OCI-LY1 (cell line): Measurements from ENCODE around the gene P2RY11.

Experiments used
- H2AFZ ChIP-seq: fragments of 200-600 bp; sonication (generic), shearing (Covaris generic); 2 replicates; pipeline ENCODE4 v1.6.0; 2014; ENCODE audit warnings: antibody characterized with exemption, mild to moderate bottlenecking, low read length
- H3F3A ChIP-seq: fragments of 200-600 bp; sonication (generic), shearing (Covaris generic); 2 replicates; pipeline ENCODE4 v1.6.0; 2014; ENCODE audit warnings: mild to moderate bottlenecking, antibody characterized with exemption, low read length, moderate library complexity; ENCODE audit not compliant: insufficient read depth
- H3K27ac ChIP-seq: fragments of 200-600 bp; sonication (generic); 2 replicates; pipeline ENCODE4 v1.5.1; 2014; ENCODE audit warnings: low read length, mixed run types, mild to moderate bottlenecking, low read depth; ENCODE audit not compliant: poor library complexity, severe bottlenecking
- H3K27me3 ChIP-seq: fragments of 200-600 bp; sonication (generic); 2 replicates; pipeline ENCODE4 v1.6.0; 2014; ENCODE audit warnings: antibody characterized with exemption, mild to moderate bottlenecking, low read length, moderate library complexity; ENCODE audit not compliant: insufficient read depth
- H3K36me3 ChIP-seq: fragments of 200-600 bp; sonication (generic); 2 replicates; pipeline ENCODE4 v1.6.1; 2014; ENCODE audit warnings: mild to moderate bottlenecking, antibody characterized with exemption, low read length, moderate library complexity, mixed read lengths; ENCODE audit not compliant: insufficient read depth
- H3K4me1 ChIP-seq: fragments of 200-600 bp; sonication (generic); 2 replicates; pipeline ENCODE4 v1.5.1; 2014; ENCODE audit warnings: mild to moderate bottlenecking, low read length, moderate library complexity; ENCODE audit not compliant: insufficient read depth, severe bottlenecking
- H3K4me2 ChIP-seq: fragments of 200-600 bp; sonication (generic), shearing (Covaris generic); 2 replicates; pipeline ENCODE4 v1.6.1; 2014; ENCODE audit warnings: low read length
- H3K4me3 ChIP-seq: fragments of 200-600 bp; sonication (generic); 2 replicates; pipeline ENCODE4 v1.5.1; 2014; ENCODE audit warnings: low read length, low read depth, mild to moderate bottlenecking, mixed read lengths; ENCODE audit not compliant: poor library complexity, severe bottlenecking
- H3K79me2 ChIP-seq: fragments of 200-600 bp; shearing (Covaris generic); 2 replicates; pipeline ENCODE4 v1.6.1; 2016; ENCODE audit warnings: mixed run types, low read length, mixed read lengths; ENCODE audit not compliant: insufficient read depth
- H3K9ac ChIP-seq: fragments of 200-600 bp; sonication (generic), shearing (Covaris generic); 2 replicates; pipeline ENCODE4 v1.6.1; 2014; ENCODE audit warnings: mild to moderate bottlenecking, low read length, mixed read lengths
- H3K9me2 ChIP-seq: fragments of 200-600 bp; sonication (generic), shearing (Covaris generic); 2 replicates; pipeline ENCODE4 v1.6.1; 2014; ENCODE audit warnings: low read depth, mild to moderate bottlenecking, low read length, mixed read lengths
- H3K9me3 ChIP-seq: fragments of 200-600 bp; shearing (Covaris generic); 2 replicates; pipeline ENCODE4 v1.6.1; 2014; ENCODE audit warnings: low read length, mixed read lengths
- H4K20me1 ChIP-seq: fragments of 200-600 bp; sonication (generic), shearing (Covaris generic); 2 replicates; pipeline ENCODE4 v1.6.0; 2016; ENCODE audit warnings: mild to moderate bottlenecking, low read length; ENCODE audit not compliant: insufficient read depth
- CTCF ChIP-seq: fragments of 200-600 bp; sonication (generic), shearing (Covaris generic); IDR thresholded peaks from 2 replicates; pipeline ENCODE4 v1.5.1; 2017; ENCODE audit warnings: mild to moderate bottlenecking, antibody characterized with exemption, low read length, moderate library complexity, mixed read lengths
- EZH2 ChIP-seq: fragments of 200-600 bp; sonication (generic), shearing (Covaris generic); IDR thresholded peaks from 2 replicates; pipeline ENCODE4 v1.8.0; 2017; ENCODE audit warnings: borderline replicate concordance, mixed run types, mild to moderate bottlenecking, antibody characterized with exemption, low read length, moderate library complexity, mixed read lengths

P2RY11 gene

GRCh38 chr19:10116085-10116865 lies 4.8 kb downstream of the P2RY11 start:
- H3K4me3 ChIP-seq, result no peak overlapping the region
- peaks cover 12% of the 10 kb centered on the region; the same call in 1 of the 2 replicates for H3F3A ChIP-seq
- TF ChIP-seq CTCF (no peak), EZH2 (no peak)
- no peaks in the 10 kb centered on the region for H4K20me1 ChIP-seq
- H3K9me2 ChIP-seq, result no peaks in the 10 kb centered on the region
- no peaks in the 10 kb centered on the region for H3K9me3 ChIP-seq
- H3K4me2 ChIP-seq, result no peak overlapping the region
- H3K36me3 ChIP-seq, result peaks cover 63% of the 10 kb centered on the region
- no peak overlapping the region for H3K27ac ChIP-seq
- peaks cover 8% of the 10 kb centered on the region for H3K79me2 ChIP-seq
- H3K9ac ChIP-seq, result no peak overlapping the region
- no peak overlapping the region for H2AFZ ChIP-seq
- H3K4me1 ChIP-seq, result peaks cover 47% of the 10 kb centered on the region
- no peaks in the 10 kb centered on the region for H3K27me3 ChIP-seq

- Histone ChIP-seq H3K9me3 (no peaks in the 10 kb centered on the region), H3K9me2 (no peaks in the 10 kb centered on the region), H3K4me3 (no peak overlapping the region), H3K79me2 (peaks cover 8% of the 10 kb centered on the region), H3K36me3 (peaks cover 55% of the 10 kb centered on the region), H3K4me1 (peaks cover 40% of the 10 kb centered on the region), H3K4me2 (no peak overlapping the region), H4K20me1 (no peaks in the 10 kb centered on the region), H3K27me3 (no peaks in the 10 kb centered on the region), H3K27ac (no peak overlapping the region), H3F3A (peaks cover 6% of the 10 kb centered on the region; the same call in 1 of the 2 replicates), H2AFZ (no peak overlapping the region), H3K9ac (no peak overlapping the region)
- TF ChIP-seq CTCF (no peak), EZH2 (no peak)
These were observed 5.5 kb downstream of the P2RY11 start for GRCh38 chr19:10116866-10117616.

GRCh38 chr19:10118960-10119359 lies 7.5 kb downstream of the P2RY11 start:
- Histone ChIP-seq H3K4me2 (peak overlapping the region; percentile 100), H3K79me2 (peaks cover 8% of the 10 kb centered on the region), H3F3A (no peaks in the 10 kb centered on the region), H3K4me1 (peaks cover 21% of the 10 kb centered on the region), H3K27ac (no peak overlapping the region), H3K9me2 (no peaks in the 10 kb centered on the region), H3K9ac (peak overlapping the region; percentile 95), H3K27me3 (no peaks in the 10 kb centered on the region), H3K36me3 (peaks cover 50% of the 10 kb centered on the region), H4K20me1 (no peaks in the 10 kb centered on the region), H3K4me3 (peak overlapping the region; percentile 99), H3K9me3 (no peaks in the 10 kb centered on the region), H2AFZ (no peak overlapping the region)
- no peak for TF ChIP-seq CTCF
- no peak for TF ChIP-seq EZH2
